ENCODE measurements around the gene CASP10. TPM values are rescaled to one million over a fixed set of nuclear protein-coding genes. Genes with fewer than 3 reads are reported as not detected.

CASP10 gene
- total and polyA plus RNA-seq, 2 of the 13 experiments (the other 11 are each of a cell fraction or from before 2014, with no cell fraction given): 22.2 to 23.8 TPM

- TF ChIP-seq, protein P1, sequence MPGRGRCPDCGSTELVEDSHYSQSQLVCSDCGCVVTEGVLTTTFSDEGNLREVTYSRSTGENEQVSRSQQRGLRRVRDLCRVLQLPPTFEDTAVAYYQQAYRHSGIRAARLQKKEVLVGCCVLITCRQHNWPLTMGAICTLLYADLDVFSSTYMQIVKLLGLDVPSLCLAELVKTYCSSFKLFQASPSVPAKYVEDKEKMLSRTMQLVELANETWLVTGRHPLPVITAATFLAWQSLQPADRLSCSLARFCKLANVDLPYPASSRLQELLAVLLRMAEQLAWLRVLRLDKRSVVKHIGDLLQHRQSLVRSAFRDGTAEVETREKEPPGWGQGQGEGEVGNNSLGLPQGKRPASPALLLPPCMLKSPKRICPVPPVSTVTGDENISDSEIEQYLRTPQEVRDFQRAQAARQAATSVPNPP (CRISPR knock-in tag; IDR thresholded peaks at IDR 0.05): no peak
- TF ChIP-seq SNRNP70 (IDR thresholded peaks at IDR 0.05; ENCODE audit: low read depth, low read length): no peak
- TF ChIP-seq PLRG1 (conservative IDR thresholded peaks at IDR 0.05): 0 out of 2 replicates have a peak, but pooled peaks have one; percentile 51
- TF ChIP-seq, protein P2, sequence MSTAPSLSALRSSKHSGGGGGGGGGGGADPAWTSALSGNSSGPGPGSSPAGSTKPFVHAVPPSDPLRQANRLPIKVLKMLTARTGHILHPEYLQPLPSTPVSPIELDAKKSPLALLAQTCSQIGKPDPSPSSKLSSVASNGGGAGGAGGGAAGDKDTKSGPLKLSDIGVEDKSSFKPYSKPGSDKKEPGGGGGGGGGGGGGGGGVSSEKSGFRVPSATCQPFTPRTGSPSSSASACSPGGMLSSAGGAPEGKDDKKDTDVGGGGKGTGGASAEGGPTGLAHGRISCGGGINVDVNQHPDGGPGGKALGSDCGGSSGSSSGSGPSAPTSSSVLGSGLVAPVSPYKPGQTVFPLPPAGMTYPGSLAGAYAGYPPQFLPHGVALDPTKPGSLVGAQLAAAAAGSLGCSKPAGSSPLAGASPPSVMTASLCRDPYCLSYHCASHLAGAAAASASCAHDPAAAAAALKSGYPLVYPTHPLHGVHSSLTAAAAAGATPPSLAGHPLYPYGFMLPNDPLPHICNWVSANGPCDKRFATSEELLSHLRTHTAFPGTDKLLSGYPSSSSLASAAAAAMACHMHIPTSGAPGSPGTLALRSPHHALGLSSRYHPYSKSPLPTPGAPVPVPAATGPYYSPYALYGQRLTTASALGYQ (CRISPR knock-in tag; IDR thresholded peaks at IDR 0.05): no peak
- TF ChIP-seq SOX6 (IDR thresholded peaks at IDR 0.05): 0 out of 2 replicates have a peak, but pooled peaks have one; percentile 72
- TF ChIP-seq SOX6 (CRISPR knock-in tag; IDR thresholded peaks at IDR 0.05): no peak
Observed at GRCh38 chr2:201271917-201272316, 89.0 kb downstream of the CASP10 start (continued).

- DNase-seq (ENCODE audit: low spot score) (peak; percentile 25), FAIRE-seq (no peak), ATAC-seq (peak; percentile 47; the same call in 2 of the 3 replicates)
- POLR2A ChIA-PET: no interaction called here
- no peak overlapping the region for H3K4me3 ChIP-seq (replicated peaks in 1 of 3; ENCODE audit: insufficient read depth in 1 of 3, low read depth in 2 of 3, low read length in 3 of 3)
- H2AFZ ChIP-seq (ENCODE audit: low read length): no peak overlapping the region
- H4K20me1 ChIP-seq (ENCODE audit: insufficient read depth, low read length): no peaks in the 10 kb centered on the region
- no peak overlapping the region for H3K4me2 ChIP-seq (ENCODE audit: low read depth, low read length)
- peaks cover 12% of the 10 kb centered on the region; the same call in 1 of the 2 replicates for H3K4me1 ChIP-seq (ENCODE audit: insufficient read depth, low read length)
- H3K9ac ChIP-seq (ENCODE audit: insufficient read depth, low read depth, low read length): no peak overlapping the region
- no peaks in the 10 kb centered on the region for H3K9me3 ChIP-seq (ENCODE audit: low read length)
- intact Hi-C loops (cut with micrococcal nuclease; ENCODE audit: unreplicated experiment): no loop called here
- no peaks in the 10 kb centered on the region for H3K79me2 ChIP-seq (ENCODE audit: insufficient read depth, low read length)
- no peak overlapping the region for H3K27ac ChIP-seq (ENCODE audit: extremely low read length, insufficient read depth, low read length)
- CTCF ChIA-PET (ENCODE audit: low intra/inter-chr PET ratio, low total read pairs): no interaction called here
- peaks cover 21 to 67% of the 10 kb centered on the region in 2 experiments for H3K36me3 ChIP-seq (replicated peaks in 1 of 2; ENCODE audit: control insufficient read depth in 1 of 2, insufficient read depth in 2 of 2, low read length in 2 of 2)
- in situ Hi-C loops (cut with HindIII; ENCODE audit: extremely low pct_ligation_motif_present, low pct_unique_long_range_greater_than_20kb): no loop called here
- H3K27me3 ChIP-seq (ENCODE audit: control insufficient read depth in 1 of 2, insufficient read depth in 2 of 2, low read length in 2 of 2): no peaks in the 10 kb centered on the region
- BruUV-seq (replicated peaks): no TSS peak
- WGBS (ENCODE audit: low lambda C conversion rate): 81% methylated on average over 9 of the region's 9 CpGs
- TF ChIP-seq BHLHE40 (IDR thresholded peaks at IDR 0.05; ENCODE audit: low read length) (no peak), CEBPG (CRISPR knock-in tag; IDR thresholded peaks at IDR 0.05) (peak; percentile 31; the same call in 1 of the 2 replicates), GFI1 (CRISPR knock-in tag; IDR thresholded peaks at IDR 0.05; ENCODE audit: borderline replicate concordance) (no peak), ZNF501 (CRISPR knock-in tag; IDR thresholded peaks at IDR 0.05) (no peak)
- TF ChIP-seq, protein P3, sequence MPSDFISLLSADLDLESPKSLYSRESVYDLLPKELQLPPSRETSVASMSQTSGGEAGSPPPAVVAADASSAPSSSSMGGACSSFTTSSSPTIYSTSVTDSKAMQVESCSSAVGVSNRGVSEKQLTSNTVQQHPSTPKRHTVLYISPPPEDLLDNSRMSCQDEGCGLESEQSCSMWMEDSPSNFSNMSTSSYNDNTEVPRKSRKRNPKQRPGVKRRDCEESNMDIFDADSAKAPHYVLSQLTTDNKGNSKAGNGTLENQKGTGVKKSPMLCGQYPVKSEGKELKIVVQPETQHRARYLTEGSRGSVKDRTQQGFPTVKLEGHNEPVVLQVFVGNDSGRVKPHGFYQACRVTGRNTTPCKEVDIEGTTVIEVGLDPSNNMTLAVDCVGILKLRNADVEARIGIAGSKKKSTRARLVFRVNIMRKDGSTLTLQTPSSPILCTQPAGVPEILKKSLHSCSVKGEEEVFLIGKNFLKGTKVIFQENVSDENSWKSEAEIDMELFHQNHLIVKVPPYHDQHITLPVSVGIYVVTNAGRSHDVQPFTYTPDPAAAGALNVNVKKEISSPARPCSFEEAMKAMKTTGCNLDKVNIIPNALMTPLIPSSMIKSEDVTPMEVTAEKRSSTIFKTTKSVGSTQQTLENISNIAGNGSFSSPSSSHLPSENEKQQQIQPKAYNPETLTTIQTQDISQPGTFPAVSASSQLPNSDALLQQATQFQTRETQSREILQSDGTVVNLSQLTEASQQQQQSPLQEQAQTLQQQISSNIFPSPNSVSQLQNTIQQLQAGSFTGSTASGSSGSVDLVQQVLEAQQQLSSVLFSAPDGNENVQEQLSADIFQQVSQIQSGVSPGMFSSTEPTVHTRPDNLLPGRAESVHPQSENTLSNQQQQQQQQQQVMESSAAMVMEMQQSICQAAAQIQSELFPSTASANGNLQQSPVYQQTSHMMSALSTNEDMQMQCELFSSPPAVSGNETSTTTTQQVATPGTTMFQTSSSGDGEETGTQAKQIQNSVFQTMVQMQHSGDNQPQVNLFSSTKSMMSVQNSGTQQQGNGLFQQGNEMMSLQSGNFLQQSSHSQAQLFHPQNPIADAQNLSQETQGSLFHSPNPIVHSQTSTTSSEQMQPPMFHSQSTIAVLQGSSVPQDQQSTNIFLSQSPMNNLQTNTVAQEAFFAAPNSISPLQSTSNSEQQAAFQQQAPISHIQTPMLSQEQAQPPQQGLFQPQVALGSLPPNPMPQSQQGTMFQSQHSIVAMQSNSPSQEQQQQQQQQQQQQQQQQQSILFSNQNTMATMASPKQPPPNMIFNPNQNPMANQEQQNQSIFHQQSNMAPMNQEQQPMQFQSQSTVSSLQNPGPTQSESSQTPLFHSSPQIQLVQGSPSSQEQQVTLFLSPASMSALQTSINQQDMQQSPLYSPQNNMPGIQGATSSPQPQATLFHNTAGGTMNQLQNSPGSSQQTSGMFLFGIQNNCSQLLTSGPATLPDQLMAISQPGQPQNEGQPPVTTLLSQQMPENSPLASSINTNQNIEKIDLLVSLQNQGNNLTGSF (CRISPR knock-in tag; IDR thresholded peaks at IDR 0.05): no peak
Observed at GRCh38 chr2:201273330-201273983, 90.5 kb downstream of the CASP10 start.

Measured in HepG2 (cell line).